ENCODE data around the gene TFR2.

Gene TFR2

DNA sequence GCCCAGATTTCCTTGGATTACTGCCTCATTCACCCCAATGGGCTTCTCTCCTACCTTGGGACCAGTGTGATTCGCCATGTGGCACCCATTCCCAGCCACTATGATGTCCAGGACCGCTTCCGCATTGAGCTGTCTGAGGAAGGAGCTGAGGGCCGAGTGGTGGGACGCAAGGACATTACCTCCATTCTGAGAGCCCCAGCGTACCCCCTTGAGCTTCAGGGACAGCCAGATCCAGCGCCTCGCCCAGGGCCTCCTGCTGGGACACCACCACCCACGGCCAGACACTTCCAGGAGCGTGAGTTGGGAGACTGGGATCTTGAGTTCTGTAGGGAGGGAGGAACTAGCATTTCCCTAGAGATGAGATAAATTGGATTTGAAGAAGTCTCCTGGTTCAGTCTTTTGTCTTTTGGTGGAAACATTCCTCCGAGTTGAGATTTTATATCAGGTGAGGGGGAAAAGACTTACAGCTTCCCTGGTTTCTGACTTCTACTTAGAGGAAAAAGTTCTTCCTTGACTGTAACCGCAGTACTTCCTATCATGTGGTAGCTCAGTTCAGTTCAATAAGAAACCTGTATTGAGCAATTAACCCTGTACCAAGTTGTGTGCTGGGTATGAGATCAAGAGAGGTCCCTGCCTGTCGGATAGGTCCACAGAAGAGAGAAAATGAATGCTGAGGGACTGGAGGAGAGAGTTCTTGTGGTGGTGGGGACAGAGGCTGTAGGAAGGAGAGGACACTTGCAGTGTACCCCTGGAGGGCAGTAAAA is 27.8 kb downstream of the TFR2 start:
- DNase-seq (ENCODE audit: low read depth in 2 of 2, low spot score in 1 of 2): no peak

DNA sequence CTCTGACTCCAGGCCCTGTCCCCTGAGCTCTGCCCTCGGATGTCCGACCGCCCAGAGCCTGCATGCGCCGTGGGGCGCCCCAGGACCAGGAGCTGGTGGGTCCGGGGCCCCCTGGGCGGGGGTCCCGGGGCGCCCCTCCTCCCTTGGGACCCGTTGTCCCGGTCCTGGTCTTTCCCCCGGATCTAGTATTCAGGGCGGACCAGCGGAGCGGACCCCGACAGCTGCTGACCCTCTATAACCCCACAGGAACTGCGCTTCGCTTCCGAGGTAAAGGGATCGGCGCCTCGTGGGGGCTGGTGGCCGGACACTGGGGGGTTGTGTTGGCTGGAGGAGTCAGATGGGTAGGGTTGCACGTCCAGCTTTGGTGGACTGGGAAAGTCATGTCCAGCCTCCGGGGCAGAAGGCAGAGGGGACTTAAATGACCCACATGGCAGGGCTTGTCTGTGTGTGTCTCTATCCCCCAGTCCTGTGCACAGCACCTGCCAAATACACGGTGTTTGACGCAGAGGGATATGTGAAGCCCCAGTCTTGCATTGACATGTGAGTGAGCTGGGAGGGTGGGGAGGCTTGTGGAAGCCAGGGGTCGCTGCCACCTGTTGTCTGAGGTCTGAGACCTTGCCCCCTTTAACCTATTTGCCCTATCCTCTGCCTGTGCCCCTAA is 28.5 kb downstream of the TFR2 start:
- DNase-seq (ENCODE audit: low read depth in 2 of 2, low spot score in 1 of 2): no peak

DNA sequence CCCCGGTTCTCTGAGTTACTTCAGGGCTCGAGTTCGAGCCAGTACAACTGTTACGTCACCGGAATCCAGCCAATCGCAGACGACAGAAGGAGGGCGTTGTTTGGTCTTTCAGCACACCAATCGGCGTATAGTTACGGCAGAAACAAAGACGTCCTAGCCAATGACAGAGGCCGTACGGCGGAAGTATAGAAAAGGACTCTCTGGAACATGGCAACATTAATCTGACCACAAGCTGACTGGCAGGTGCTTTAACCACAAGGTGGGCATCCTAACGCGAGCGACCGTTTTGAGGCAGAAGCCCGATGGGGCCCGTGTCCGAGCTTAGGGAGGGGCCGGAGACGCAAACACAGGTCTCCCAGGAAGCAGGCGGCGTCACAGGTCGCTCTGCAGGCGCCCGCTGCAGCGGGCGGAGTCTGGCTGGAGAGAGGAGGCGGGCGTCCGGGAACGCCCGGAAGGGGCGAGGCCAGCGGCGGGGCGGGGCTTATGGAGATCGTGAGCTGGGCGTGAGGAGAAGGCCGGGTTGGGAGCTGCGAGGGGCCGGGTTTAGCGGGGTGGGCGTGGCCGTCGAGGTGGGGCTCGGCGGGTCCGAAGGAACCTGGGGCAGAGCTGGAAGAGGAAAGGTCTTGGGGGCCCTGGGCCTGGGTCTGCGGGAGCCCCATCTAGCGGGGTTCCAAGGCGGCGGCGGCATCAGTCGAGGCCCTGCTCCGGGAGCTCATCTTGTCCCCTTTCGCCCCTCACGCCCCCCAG is 29.2 kb downstream of the TFR2 start, which contains the start of gene MOSPD3:
Gene MOSPD3, plus strand, starts transcription at position 558 of the 747 bp plus-strand sequence. CDS start 252 bp downstream, outside the sequence.
- DNase-seq (ENCODE audit: low read depth in 2 of 2, low spot score in 1 of 2): peak; percentile 95 to 97

DNA sequence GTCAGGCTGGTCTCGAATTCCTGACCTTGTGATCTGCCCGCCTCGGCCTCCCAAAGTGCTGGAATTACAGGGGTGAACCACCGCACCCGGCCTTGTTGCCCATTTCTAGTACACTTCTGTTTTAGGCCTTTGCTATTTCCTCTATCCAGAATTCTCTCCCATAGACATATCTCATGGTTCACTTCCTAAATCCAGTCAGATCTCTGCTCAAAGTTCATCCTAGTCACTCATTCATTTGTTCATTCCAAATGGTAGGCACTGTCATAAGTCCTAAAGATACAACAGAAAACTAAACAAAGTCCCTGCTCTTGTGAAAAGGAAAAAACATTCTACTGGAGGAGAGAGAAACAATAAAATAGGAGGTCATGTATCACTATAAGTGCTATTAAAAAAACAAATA is 31.4 kb downstream of the TFR2 start:
- DNase-seq (ENCODE audit: low read depth in 2 of 2, low spot score in 1 of 2): no peak

DNA sequence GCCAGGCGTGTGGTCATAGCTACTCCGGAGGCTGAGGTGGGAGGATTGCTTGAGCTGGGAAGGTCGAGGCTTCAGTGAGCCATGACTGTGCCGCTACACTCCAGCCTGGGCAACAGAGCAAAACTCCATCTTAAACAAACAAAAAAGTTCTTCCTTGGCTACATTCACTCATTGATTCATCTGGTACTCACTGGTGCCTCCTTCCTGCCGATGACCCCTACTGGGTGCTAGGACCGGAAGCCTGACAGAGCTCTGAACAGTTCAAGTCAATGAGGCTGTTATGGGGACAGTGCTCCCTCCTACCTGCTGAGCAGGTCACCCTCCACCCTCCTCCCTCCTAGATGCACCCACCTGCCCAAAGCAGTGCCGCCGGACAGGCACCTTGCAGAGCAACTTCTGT is 34.2 kb downstream of the TFR2 start:
- no peak for DNase-seq (ENCODE audit: low read depth in 2 of 2, low spot score in 1 of 2)

DNA sequence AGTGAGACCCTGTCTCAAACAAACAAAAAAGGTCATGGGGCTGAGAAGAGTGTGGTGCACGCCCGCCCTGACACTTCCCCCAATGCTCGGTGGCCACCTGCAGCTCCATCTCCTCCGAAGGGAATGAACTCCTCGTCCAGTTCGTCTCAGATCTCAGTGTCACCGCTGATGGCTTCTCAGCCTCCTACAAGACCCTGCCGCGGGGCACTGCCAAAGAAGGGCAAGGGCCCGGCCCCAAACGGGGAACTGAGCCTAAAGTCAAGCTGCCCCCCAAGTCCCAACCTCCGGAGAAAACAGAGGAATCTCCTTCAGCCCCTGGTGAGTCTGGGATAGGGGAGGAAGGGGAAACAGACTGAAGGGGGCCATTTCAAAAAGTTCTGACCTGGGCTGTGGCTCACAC is 35.0 kb downstream of the TFR2 start:
- no peak for DNase-seq (ENCODE audit: low read depth in 2 of 2, low spot score in 1 of 2)

DNA sequence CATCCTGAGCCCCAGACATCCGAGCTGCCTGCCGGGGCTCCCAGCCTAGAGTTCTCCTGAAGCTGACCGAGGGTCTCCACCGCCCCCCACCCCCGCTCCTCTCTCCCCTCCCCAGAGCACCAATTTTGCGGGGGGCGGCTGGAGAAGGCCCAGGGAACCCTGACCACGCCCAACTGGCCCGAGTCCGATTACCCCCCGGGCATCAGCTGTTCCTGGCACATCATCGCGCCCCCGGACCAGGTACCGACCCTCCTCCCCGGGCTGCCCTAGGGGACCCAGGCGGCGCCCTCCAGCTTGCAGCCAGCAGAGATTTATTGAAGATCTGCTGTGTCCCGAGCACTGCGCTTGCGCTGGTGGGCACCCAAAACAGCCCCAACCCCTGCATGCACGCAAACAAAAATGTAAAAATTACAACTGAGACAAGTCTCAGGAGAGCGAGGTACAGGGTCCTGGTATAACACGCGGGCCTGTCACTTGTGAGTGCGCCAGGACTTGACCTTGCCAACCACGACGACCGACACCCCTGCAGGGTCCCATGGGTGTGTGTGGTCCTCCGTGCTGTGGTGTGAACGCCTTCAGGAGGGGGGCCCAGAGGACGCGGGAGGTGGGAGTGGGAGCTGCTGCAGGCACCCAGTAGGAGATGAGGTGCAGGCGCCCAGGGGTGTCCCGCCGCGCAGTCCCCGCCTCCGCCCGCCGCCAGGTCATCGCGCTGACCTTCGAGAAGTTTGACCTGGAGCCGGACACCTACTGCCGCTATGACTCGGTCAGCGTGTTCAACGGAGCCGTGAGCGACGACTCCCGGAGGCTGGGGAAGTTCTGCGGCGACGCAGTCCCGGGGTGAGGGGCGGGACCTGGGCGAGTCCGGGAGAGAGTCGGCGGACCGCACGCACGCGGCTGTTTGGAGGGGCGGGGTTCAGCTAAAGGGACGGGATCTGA is 36.1 kb downstream of the TFR2 start:
- DNase-seq (ENCODE audit: low read depth in 2 of 2, low spot score in 1 of 2): no peak

DNA sequence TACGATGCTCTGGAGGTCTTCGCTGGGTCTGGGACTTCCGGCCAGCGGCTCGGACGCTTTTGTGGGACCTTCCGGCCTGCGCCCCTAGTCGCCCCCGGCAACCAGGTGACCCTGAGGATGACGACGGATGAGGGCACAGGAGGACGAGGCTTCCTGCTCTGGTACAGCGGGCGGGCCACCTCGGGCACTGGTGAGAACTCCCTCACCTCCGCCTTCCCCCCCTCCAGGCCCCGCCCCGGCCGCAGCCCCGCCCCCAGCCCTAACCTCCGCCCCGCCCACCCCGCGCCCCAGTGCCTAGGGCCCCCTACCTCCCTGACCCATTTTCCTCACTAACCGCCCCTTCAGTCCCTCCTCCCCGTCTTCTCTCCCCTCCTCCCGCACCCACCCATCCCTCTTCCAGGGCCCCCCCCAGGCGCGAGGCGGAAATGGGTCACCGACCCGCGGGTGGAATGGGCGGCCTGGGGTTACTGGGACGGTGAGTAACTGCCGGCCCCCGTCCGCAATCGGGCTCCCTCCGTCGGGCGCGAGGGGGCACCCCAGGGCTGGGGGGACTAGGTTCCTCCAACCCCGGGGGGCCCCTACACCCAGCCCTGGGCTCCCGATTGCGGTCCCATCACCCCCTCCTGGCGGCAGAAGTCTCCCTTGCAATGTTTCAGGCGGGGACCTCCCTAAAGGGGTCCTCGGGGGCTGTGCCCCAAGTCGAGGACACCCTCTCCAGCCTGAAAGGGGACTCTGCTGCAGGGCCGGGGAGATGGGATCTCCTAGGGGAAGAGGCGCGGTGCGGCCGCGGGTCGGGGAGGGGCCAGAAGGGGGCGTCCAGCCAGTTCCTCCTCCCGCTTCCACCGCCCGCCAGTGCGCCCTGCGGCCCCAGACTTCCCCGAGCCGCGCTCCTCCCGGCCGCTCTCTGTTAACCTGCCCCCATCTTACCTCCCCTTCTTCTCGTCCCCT is 37.0 kb downstream of the TFR2 start:
- DNase-seq (ENCODE audit: low read depth in 2 of 2, low spot score in 1 of 2): peak in 1 of 2 donors; percentile 46

DNA sequence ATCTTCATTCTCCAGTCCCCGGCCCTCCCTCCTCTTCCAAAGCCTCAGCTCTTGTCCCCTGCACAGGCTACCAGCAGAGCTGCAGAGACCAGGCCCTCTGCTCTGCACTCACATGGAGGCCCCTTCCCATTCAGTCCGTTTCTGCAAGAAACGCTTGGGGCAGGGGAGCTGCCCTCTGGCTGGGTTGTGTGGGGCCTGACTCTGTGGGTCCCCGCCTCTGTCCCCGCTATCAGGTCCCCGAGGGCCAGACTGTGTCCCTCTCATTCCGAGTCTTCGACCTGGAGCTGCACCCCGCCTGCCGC is 37.7 kb downstream of the TFR2 start:
- DNase-seq (ENCODE audit: low read depth in 2 of 2, low spot score in 1 of 2): no peak

DNA sequence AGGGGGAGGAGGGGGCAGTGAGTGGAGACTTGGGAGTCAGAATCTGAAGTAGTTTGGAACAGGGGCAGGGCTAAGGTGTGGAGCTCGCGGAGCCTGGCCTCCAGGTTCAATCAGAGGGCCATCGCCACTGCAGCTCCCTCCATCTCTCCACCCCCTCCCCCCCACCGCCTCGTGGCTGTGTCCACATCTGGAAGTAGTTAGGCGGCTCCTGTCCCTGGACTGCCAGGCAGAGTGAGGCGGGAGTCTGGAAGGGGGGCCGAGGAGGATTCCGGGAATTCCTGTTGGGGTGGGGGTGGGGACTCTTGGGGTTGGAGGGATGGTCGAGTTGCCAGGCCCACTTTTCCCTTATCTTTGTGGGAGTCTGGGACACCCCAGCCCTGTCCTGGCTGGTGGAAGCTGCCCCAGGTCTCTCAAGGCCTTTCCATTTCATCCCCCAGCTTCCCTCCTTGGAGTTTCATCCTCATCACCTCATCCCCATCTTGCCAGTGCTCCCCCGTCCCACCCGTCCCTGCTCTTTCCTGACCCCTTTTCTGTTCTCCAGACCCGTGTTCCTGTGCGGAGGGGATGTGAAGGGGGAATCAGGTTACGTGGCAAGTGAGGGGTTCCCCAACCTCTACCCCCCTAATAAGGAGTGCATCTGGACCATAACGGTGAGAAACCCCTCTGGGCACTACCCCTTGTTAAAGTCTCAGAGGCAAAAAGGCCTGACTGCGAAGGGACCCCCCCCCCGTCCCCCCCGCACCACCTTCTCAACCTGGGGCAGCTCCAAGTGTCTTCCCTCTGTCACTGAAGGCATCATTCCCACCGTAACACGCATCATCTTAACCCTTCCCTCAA is 38.2 kb downstream of the TFR2 start:
- DNase-seq (ENCODE audit: low read depth in 2 of 2, low spot score in 1 of 2): no peak

DNA sequence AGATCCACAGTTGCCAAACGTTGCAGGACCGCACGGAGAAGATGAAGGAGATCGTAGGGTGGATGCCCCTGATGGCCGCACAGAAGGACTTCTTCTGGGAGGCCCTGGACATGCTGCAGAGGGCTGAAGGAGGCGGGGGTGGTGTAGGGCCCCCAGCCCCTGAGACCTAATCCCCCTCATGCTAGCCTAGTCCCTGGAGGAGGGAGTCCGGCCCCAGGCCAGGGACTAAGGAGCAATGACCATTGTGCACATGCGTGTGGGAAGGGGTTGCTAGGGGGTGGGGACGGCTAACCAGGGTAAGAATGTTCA is 40.7 kb downstream of the TFR2 start:
- DNase-seq (ENCODE audit: low read depth in 2 of 2, low spot score in 1 of 2): no peak

DNA sequence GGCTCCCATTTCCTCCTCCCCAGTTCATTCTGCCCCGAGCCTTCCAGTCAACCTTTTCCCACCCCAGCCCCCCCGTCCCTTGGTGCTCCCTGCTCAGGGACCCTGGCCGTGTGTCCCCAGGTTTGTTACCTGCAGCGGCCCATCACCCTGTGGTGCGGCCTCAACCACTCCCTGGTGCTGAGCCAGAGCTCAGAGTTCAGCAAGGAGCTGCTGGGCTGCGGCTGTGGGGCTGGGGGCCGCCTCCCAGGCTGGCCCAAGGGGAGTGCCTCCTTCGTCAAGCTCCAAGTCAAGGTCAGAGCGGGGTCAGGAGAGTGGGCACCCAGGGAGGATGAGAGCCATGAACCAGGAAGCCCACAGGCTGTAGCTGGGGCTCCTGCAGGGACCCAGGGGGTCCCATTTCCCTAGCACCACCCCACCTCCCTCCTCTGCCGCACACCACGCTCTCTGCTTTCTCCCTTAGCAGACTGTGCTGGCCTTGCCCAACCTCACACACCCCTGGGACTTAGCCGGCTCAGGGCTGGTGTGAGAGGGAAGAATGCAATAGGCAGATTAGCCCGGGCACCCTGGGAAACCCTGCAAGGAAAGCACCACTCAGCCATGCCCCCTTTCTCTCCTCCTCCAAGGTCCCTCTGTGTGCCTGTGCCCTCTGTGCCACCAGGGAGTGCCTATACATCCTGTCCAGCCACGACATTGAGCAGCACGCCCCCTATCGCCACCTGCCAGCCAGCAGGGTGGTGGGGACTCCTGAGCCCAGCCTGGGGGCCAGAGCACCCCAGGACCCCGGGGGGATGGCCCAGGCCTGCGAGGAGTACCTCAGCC is 41.2 kb downstream of the TFR2 start:
- no peak for DNase-seq (ENCODE audit: low read depth in 2 of 2, low spot score in 1 of 2)

DNA sequence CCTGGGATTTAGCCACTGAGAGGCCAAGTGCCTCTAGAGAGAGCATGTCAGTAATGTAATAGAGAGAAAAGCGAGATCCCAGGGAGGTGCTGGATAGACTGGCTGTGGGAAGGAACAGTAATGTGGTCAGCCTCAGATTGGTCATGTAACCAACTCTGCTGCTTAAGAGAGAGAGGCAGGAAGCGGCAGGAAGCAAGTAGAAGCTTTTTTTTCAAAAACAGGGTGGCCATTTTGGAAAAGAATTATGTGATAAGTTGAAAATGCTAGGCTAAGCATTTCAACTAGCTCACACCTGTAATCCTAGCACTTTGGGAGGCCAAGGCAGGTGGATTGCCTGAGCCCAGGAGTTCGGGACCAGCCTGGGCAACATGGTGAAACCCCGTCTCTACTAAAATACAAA is 42.9 kb downstream of the TFR2 start:
- no peak for DNase-seq (ENCODE audit: low read depth in 2 of 2, low spot score in 1 of 2)

DNA sequence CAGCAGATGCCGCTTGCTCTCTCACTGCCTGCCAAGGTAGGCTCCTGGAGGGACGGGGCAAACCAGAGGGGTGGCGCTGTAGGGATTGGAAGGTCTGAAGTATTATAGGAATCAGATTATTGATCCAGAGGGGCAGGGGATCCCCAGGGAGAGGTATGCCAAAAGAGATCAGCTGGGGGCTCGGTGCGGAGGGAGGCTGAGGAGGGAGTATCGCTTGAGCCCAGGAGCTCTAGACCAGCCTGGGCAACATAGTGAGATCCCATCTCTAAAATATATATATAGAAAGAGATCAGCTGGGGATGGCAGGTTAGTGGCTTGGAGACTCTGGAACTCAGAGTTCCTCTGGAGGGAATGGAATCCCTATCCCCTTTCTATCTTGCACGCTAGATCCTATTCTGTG is 46.2 kb downstream of the TFR2 start:
- no peak for DNase-seq (ENCODE audit: low read depth in 2 of 2, low spot score in 1 of 2)

DNA sequence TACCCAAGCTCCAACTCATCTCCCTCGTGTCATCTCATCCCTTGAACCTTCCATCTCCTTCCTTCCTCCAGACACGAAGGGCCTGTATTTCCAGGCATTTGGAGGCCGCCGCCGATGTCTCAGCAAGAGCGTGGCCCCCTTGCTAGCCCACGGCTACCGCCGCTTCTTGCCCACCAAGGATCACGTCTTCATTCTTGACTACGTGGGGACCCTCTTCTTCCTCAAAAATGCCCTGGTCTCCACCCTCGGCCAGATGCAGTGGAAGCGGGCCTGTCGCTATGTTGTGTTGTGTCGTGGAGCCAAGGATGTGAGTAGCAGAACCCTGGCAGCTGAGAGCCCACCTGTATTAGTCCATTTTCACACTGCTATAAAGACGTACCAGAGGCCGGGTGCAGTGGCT is 49.8 kb downstream of the TFR2 start:
- DNase-seq (ENCODE audit: low read depth in 2 of 2, low spot score in 1 of 2): no peak

DNA sequence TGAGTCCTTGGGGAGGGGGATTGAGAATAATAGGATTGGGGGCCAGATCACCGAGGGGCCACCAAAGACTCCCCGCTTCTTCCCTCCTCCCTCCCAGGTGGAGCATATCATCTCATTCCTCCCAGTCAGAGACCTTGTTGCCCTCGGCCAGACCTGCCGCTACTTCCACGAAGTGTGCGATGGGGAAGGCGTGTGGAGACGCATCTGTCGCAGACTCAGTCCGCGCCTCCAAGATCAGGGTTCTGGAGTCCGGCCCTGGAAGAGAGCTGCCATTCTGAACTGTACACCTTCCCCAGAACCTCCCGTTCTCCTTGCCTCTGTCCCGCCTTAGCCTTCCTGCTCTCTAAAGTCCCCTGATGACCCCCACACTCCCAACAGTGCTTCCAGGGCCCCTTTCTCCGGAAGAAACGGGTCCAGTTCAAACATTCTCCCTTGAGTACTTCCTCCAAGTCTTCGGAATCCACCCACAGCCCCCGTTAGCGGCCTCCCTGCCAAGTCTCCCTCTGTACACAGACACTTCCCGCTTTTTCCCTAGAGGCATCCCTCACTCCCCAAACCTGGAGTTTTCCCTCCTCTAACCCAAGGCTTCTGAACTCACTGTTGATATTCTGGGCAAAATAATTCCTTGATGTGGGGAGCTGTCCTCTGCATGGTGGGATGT is 51.1 kb downstream of the TFR2 start:
- DNase-seq (ENCODE audit: low read depth in 2 of 2, low spot score in 1 of 2): no peak

DNA sequence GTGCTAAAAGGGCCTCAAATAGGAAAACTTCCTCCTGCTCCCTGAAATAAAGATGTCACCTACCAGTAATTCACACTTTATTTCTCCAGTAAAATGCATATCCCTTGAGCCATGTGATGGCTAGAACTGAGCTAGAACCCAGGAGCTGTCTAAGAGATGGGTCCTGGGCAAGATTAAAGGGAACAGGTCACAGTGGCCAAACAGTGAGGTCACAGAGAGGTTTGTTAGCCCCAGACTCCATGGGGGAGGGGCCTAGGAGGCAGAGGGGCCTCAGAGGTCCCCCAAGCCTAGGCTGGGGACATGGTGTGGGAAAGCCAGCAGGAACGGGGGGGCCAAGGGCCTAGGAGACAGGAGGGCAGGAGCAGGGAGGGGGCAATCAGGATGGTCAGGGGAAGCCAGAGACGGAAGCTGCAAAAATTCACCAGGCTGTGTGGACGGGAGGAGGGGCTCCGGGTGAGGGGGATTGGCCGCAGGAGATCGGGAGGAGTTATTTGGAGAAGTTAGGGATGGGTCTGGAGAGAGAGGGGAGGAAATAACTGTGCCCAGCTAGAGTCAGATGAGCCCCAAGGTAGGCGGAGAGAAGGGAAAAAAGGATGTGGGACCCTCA is 51.9 kb downstream of the TFR2 start:
- no peak for DNase-seq (ENCODE audit: low read depth in 2 of 2, low spot score in 1 of 2)

DNA sequence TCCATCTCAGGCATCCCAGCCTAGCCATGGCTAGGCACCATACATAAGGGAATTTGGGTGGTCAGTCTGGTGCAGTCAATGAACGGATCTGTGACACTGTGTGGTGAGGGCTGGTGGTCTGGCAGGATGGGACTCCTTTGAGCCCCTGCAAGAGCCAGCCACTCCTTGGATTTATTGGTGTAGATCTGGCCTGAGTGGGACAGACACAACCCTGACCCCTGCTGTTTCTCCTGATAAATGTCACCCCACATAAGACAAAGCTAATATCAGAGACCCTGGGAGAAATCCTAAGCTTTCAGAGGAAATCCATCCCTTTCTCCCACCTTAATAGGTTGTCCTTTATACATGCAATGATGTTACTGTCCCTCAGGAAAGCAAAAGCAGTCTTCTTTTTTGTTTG is 52.9 kb downstream of the TFR2 start:
- no peak for DNase-seq (ENCODE audit: low read depth in 2 of 2, low spot score in 1 of 2)
